SK-N-SH (cell line): ENCODE measurements around the gene ADCY5. TPM values are rescaled to one million over a fixed set of nuclear protein-coding genes. Genes with fewer than 3 reads are reported as not detected.

Source experiments
- CTCF ChIA-PET: fragments of 300-600, 350-600 bp; formaldehyde crosslinking; extraction: SDS; loops from one replicate; lab custom pipeline; 2021; lab: Yijun Ruan, JAX
- POLR2A ChIA-PET: fragments of 350-600 bp; sonication (Branson Sonifier 250); formaldehyde crosslinking; extraction: SDS; loops from one replicate; lab custom pipeline; 2020; ENCODE audit warnings: antibody characterized with exemption, inconsistent platforms; lab: Yijun Ruan, JAX
- DNase-seq: peaks from one replicate; pipeline ENCODE4 v3.0.0; 2012
- H2AFZ ChIP-seq: fragments of 200-600 bp; sonication (generic); 2 replicates; pipeline ENCODE4 v1.8.1; 2016; ENCODE audit warnings: antibody characterized with exemption, mild to moderate bottlenecking, low read depth
- H3F3A ChIP-seq: fragments of 200-600 bp; sonication (generic); replicated peaks from 2 replicates; pipeline ENCODE3; 2016; ENCODE audit warnings: antibody characterized with exemption, mild to moderate bottlenecking; ENCODE audit not compliant: insufficient read depth
- H3K27ac ChIP-seq, 2 experiments: fragments of 200-500 bp in 1 of 2; fragments of 200-600 bp in 1 of 2; sonication (Bioruptor generic) in 1 of 2; sonication (generic), shearing (Covaris generic) in 1 of 2; 2 replicates each; pipeline versions ENCODE4 v1.5.1 to v1.6.1; 2014 to 2016; ENCODE audit warnings: low read depth in 2 of 2, inconsistent platforms in 1 of 2, low read length in 1 of 2, mild to moderate bottlenecking in 1 of 2, mixed read lengths in 1 of 2
- H3K27me3 ChIP-seq: fragments of 200-600 bp; sonication (generic), shearing (Covaris generic); 2 replicates; pipeline ENCODE4 v1.6.1; 2016; ENCODE audit warnings: mixed run types; ENCODE audit not compliant: insufficient read depth
- H3K36me3 ChIP-seq, 2 experiments: fragments of 200-500 bp in 1 of 2; fragments of 200-600 bp in 1 of 2; sonication (Bioruptor generic) in 1 of 2; sonication (generic) in 1 of 2; replicated peaks in 1 of 2; 2 replicates each; pipeline versions ENCODE3 to v1.5.1; 2014 to 2016; ENCODE audit warnings: low read length in 1 of 2, mild to moderate bottlenecking in 1 of 2; ENCODE audit not compliant: insufficient read depth in 2 of 2, control insufficient read depth in 1 of 2
- H3K4me1 ChIP-seq, 2 experiments: fragments of 200-500 bp in 1 of 2; fragments of 200-600 bp in 1 of 2; sonication (Bioruptor generic) in 1 of 2; sonication (generic), shearing (Covaris generic) in 1 of 2; 2 replicates each; pipeline versions ENCODE4 v1.5.1 to v1.6.1; 2014 to 2016; ENCODE audit warnings: low read depth in 1 of 2, low read length in 1 of 2, mixed run types in 1 of 2; ENCODE audit not compliant: insufficient read depth in 2 of 2, control insufficient read depth in 1 of 2
- H3K4me2 ChIP-seq: fragments of 200-600 bp; sonication (generic), shearing (Covaris generic); 2 replicates; pipeline ENCODE4 v1.6.1; 2017; ENCODE audit warnings: mixed run types
- H3K4me3 ChIP-seq, 2 experiments: fragments of 200-500 bp in 1 of 2; fragments of 200-600 bp in 1 of 2; sonication (Bioruptor generic) in 1 of 2; sonication (generic), shearing (Covaris generic) in 1 of 2; 2 replicates each; pipeline versions ENCODE4 v1.5.1 to v1.8.1; 2014 to 2016; ENCODE audit warnings: low read depth in 2 of 2, inconsistent platforms in 1 of 2, low read length in 1 of 2, mild to moderate bottlenecking in 1 of 2, mixed read lengths in 1 of 2, moderate library complexity in 1 of 2
- H3K79me2 ChIP-seq: fragments of 200-600 bp; sonication (generic); 2 replicates; pipeline ENCODE4 v1.8.1; 2017; ENCODE audit warnings: mild to moderate bottlenecking; ENCODE audit not compliant: insufficient read depth
- H3K9ac ChIP-seq: fragments of 200-600 bp; sonication (generic); 2 replicates; pipeline ENCODE4 v1.6.1; 2017; ENCODE audit warnings: mixed run types
- H3K9me2 ChIP-seq: fragments of 200-600 bp; sonication (generic); 2 replicates; pipeline ENCODE4 v1.6.1; 2017; ENCODE audit warnings: mixed run types
- H3K9me3 ChIP-seq: fragments of 200-600 bp; sonication (generic); 2 replicates; pipeline ENCODE4 v1.6.1; 2017; ENCODE audit warnings: mixed run types, mild to moderate bottlenecking, moderate library complexity
- H4K20me1 ChIP-seq: fragments of 200-600 bp; sonication (generic); 2 replicates; pipeline ENCODE4 v1.6.1; 2017; ENCODE audit warnings: mild to moderate bottlenecking, mixed run types; ENCODE audit not compliant: insufficient read depth
- CHD2 ChIP-seq: fragments of 150-350 bp; IDR thresholded peaks from 2 replicates; pipeline ENCODE4 v1.6.1; 2018; ENCODE audit warnings: low read length; ENCODE audit not compliant: partially characterized antibody
- FOSL2 ChIP-seq: IDR thresholded peaks from 2 replicates; pipeline ENCODE4 v1.4.0; 2012; ENCODE audit warnings: low read depth, mild to moderate bottlenecking, moderate library complexity, borderline replicate concordance
- GABPA ChIP-seq: IDR thresholded peaks from 2 replicates; pipeline ENCODE4 v1.4.0; 2012; ENCODE audit warnings: low read depth, mild to moderate bottlenecking
- MXI1 ChIP-seq: IDR thresholded peaks from 2 replicates; pipeline ENCODE4 v1.6.1; 2012; ENCODE audit warnings: mild to moderate bottlenecking, low read depth, low read length, improper control_type of control experiment
- NFIC ChIP-seq: IDR thresholded peaks from 2 replicates; pipeline ENCODE4 v1.4.0; 2012; ENCODE audit warnings: borderline replicate concordance
- POLR2AphosphoS5 ChIP-seq: IDR thresholded peaks from 2 replicates; pipeline ENCODE4 v1.6.1; 2012; ENCODE audit warnings: low read depth, low read length
- RCOR1 ChIP-seq: fragments of 150-350 bp; IDR thresholded peaks from 2 replicates; pipeline ENCODE4 v1.6.1; 2017; ENCODE audit warnings: antibody characterized with exemption, low read length
- RFX5 ChIP-seq: IDR thresholded peaks from 2 replicates; pipeline ENCODE4 v1.6.1; 2012; ENCODE audit warnings: mild to moderate bottlenecking, improper control_type of control experiment, low read length
- RXRA ChIP-seq: IDR thresholded peaks from 2 replicates; pipeline ENCODE4 v1.4.0; 2012; ENCODE audit warnings: low read depth, mild to moderate bottlenecking, borderline replicate concordance
- SMC3 ChIP-seq: IDR thresholded peaks from 2 replicates; pipeline ENCODE4 v1.6.1; 2012; ENCODE audit warnings: low read depth, low read length, improper control_type of control experiment
- TAF1 ChIP-seq: IDR thresholded peaks from 2 replicates; pipeline ENCODE4 v1.6.1; 2012; ENCODE audit warnings: low read depth, mild to moderate bottlenecking, low read length, moderate library complexity, borderline replicate concordance
- TCF12 ChIP-seq: IDR thresholded peaks from 2 replicates; pipeline ENCODE4 v1.4.0; 2012
- YY1 ChIP-seq: IDR thresholded peaks from 2 replicates; pipeline ENCODE4 v1.4.0; 2012; ENCODE audit warnings: low read depth, mild to moderate bottlenecking
- ZBTB33 ChIP-seq: IDR thresholded peaks from 2 replicates; pipeline ENCODE4 v1.4.0; 2012; ENCODE audit warnings: low read depth, borderline replicate concordance
- WGBS: methylation state at CpG from one replicate; pipeline ENCODE4 v1.1.6; 2017; ENCODE audit warnings: low lambda C conversion rate; 5-methylcytosine and 5-hydroxymethylcytosine counted together
- polyA plus RNA-seq, 3 experiments: library from polyadenylated mRNA; depleted of rRNA; stranded (reverse); fragments of >200 nt; gene quantifications; 2 replicates each; pipeline ENCODE4 v1.2.3, GENCODE V29; 2012
- TF ChIP-seq, protein P1 (sequence below): fragments of 200-600 bp; sonication (generic); IDR thresholded peaks from 2 replicates; pipeline ENCODE4 v1.6.1; 2017; ENCODE audit warnings: antibody characterized with exemption, mild to moderate bottlenecking, moderate library complexity
- TF ChIP-seq, protein P2 (sequence below): IDR thresholded peaks from 2 replicates; pipeline ENCODE4; 2012
- TF ChIP-seq, protein P3 (sequence below): fragments of 150-350 bp; IDR thresholded peaks from 2 replicates; pipeline ENCODE4 v1.6.1; 2017; ENCODE audit warnings: antibody characterized with exemption, low read length, low read depth, borderline replicate concordance
- TF ChIP-seq, protein P4 (sequence below): IDR thresholded peaks from 2 replicates; pipeline ENCODE4 v1.4.0; 2012; ENCODE audit warnings: low read depth, borderline replicate concordance

ADCY5 gene
- polyA plus RNA-seq, 1 of the 3 experiments (the other 2 are of a cell fraction) = 0.21 TPM

GRCh38 chr3:123387532-123387931, 61.4 kb downstream of the ADCY5 start:
- POLR2A ChIA-PET = interaction anchor here (0.9 kb wide), 1 partner anchor 10 kb away, joined by 3 read pairs; no protein-coding TSS in a partner anchor
- CTCF ChIA-PET = no interaction called here
- no peaks in the 10 kb centered on the region for H3K36me3 ChIP-seq
- H3F3A ChIP-seq = no peaks in the 10 kb centered on the region
- H3K9me2 ChIP-seq = no peaks in the 10 kb centered on the region
- 71% methylated on average over 3 of the region's 3 CpGs for WGBS
- H3K27me3 ChIP-seq = 0 out of 2 replicates have a peak, but pooled peaks cover 1% of the 10 kb centered on the region
- no peak overlapping the region for H3K9ac ChIP-seq
- H3K4me2 ChIP-seq = no peak overlapping the region
- H4K20me1 ChIP-seq = no peaks in the 10 kb centered on the region
- H3K4me3 ChIP-seq = no peak overlapping the region
- H3K79me2 ChIP-seq = no peaks in the 10 kb centered on the region
- DNase-seq = no peak
- H3K27ac ChIP-seq = no peak overlapping the region
- peaks cover 0 to 33% of the 10 kb centered on the region in 2 experiments; a peak in 1 of 4 replicates for H3K4me1 ChIP-seq
- TF ChIP-seq, protein P1, sequence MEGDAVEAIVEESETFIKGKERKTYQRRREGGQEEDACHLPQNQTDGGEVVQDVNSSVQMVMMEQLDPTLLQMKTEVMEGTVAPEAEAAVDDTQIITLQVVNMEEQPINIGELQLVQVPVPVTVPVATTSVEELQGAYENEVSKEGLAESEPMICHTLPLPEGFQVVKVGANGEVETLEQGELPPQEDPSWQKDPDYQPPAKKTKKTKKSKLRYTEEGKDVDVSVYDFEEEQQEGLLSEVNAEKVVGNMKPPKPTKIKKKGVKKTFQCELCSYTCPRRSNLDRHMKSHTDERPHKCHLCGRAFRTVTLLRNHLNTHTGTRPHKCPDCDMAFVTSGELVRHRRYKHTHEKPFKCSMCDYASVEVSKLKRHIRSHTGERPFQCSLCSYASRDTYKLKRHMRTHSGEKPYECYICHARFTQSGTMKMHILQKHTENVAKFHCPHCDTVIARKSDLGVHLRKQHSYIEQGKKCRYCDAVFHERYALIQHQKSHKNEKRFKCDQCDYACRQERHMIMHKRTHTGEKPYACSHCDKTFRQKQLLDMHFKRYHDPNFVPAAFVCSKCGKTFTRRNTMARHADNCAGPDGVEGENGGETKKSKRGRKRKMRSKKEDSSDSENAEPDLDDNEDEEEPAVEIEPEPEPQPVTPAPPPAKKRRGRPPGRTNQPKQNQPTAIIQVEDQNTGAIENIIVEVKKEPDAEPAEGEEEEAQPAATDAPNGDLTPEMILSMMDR = no peak
- no peak for TF ChIP-seq MXI1
- H2AFZ ChIP-seq = no peak overlapping the region
- H3K9me3 ChIP-seq = no peaks in the 10 kb centered on the region

- Histone ChIP-seq H3K4me1 (peaks cover 0 to 25% of the 10 kb centered on the region in 2 experiments; a peak in 1 of 4 replicates), H3K27ac (no peak overlapping the region), H3K79me2 (no peaks in the 10 kb centered on the region), H3F3A (no peaks in the 10 kb centered on the region), H4K20me1 (no peaks in the 10 kb centered on the region), H3K9ac (no peak overlapping the region), H3K4me2 (no peak overlapping the region), H3K9me2 (no peaks in the 10 kb centered on the region), H3K9me3 (no peaks in the 10 kb centered on the region), H3K27me3 (no peaks in the 10 kb centered on the region), H3K4me3 (no peak overlapping the region), H3K36me3 (no peaks in the 10 kb centered on the region), H2AFZ (no peak overlapping the region)
- no peak for DNase-seq
- ChIA-PET POLR2A (no interaction called here), CTCF (no interaction called here)
- WGBS = 78% methylated on average over 11 of the region's 11 CpGs
- TF ChIP-seq ZBTB33 = no peak
- no peak for TF ChIP-seq NFIC
- TF ChIP-seq, protein P2, sequence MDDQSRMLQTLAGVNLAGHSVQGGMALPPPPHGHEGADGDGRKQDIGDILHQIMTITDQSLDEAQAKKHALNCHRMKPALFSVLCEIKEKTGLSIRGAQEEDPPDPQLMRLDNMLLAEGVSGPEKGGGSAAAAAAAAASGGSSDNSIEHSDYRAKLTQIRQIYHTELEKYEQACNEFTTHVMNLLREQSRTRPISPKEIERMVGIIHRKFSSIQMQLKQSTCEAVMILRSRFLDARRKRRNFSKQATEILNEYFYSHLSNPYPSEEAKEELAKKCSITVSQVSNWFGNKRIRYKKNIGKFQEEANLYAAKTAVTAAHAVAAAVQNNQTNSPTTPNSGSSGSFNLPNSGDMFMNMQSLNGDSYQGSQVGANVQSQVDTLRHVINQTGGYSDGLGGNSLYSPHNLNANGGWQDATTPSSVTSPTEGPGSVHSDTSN = no peak
- TF ChIP-seq, protein P3, sequence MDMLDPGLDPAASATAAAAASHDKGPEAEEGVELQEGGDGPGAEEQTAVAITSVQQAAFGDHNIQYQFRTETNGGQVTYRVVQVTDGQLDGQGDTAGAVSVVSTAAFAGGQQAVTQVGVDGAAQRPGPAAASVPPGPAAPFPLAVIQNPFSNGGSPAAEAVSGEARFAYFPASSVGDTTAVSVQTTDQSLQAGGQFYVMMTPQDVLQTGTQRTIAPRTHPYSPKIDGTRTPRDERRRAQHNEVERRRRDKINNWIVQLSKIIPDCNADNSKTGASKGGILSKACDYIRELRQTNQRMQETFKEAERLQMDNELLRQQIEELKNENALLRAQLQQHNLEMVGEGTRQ = no peak
- TF ChIP-seq YY1 = no peak
- TF ChIP-seq, protein P1 = no peak
- no peak for TF ChIP-seq SMC3
- no peak for TF ChIP-seq TAF1
- TF ChIP-seq GABPA = no peak
- TF ChIP-seq RFX5 = no peak
- no peak for TF ChIP-seq TCF12
- TF ChIP-seq POLR2AphosphoS5 = no peak
- TF ChIP-seq RCOR1 = no peak
- no peak for TF ChIP-seq CHD2
- no peak for TF ChIP-seq RXRA
- TF ChIP-seq, protein P4, sequence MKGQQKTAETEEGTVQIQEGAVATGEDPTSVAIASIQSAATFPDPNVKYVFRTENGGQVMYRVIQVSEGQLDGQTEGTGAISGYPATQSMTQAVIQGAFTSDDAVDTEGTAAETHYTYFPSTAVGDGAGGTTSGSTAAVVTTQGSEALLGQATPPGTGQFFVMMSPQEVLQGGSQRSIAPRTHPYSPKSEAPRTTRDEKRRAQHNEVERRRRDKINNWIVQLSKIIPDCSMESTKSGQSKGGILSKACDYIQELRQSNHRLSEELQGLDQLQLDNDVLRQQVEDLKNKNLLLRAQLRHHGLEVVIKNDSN = no peak
- no peak for TF ChIP-seq FOSL2
Observed at GRCh38 chr3:123386477-123387040, 62.3 kb downstream of the ADCY5 start.
